ENCODE data around the gene C2orf66. TPM values are rescaled to one million over a fixed set of nuclear protein-coding genes. Genes with fewer than 3 reads are reported as not detected.

Gene C2orf66
- total RNA-seq, 1 donor from 2014 or later, result 0.27 TPM

DNA sequence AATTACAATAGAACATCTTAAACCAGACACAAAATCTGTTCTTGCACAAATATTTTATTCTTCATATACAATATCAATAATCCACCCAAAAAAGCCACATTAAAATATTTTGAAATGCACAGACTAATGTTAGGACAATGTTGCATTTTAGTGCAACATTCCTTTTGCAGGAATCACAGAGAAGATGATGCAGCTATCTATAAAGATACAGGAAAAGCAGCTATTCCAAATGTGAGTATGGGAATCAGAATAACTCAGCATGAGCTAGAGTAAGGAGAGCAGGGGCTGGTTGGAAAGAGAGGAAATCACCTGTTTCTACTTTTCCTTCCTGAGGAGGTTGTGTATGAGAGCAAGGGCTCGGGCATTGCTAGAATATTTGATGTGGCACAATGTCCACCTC is 4.8 kb downstream of the C2orf66 start:
- H3K27ac Mint-ChIP-seq (ENCODE audit: unreplicated experiment), result no peak overlapping the region
- H3K9me3 Mint-ChIP-seq (ENCODE audit: unreplicated experiment), result no peaks in the 10 kb centered on the region
- peaks cover 16% of the 10 kb centered on the region for H3K4me1 Mint-ChIP-seq (ENCODE audit: unreplicated experiment)
- no peaks in the 10 kb centered on the region for H3K36me3 Mint-ChIP-seq (ENCODE audit: unreplicated experiment)
- H3K4me3 Mint-ChIP-seq (ENCODE audit: unreplicated experiment), result no peak overlapping the region
- TF ChIP-seq, protein P1, sequence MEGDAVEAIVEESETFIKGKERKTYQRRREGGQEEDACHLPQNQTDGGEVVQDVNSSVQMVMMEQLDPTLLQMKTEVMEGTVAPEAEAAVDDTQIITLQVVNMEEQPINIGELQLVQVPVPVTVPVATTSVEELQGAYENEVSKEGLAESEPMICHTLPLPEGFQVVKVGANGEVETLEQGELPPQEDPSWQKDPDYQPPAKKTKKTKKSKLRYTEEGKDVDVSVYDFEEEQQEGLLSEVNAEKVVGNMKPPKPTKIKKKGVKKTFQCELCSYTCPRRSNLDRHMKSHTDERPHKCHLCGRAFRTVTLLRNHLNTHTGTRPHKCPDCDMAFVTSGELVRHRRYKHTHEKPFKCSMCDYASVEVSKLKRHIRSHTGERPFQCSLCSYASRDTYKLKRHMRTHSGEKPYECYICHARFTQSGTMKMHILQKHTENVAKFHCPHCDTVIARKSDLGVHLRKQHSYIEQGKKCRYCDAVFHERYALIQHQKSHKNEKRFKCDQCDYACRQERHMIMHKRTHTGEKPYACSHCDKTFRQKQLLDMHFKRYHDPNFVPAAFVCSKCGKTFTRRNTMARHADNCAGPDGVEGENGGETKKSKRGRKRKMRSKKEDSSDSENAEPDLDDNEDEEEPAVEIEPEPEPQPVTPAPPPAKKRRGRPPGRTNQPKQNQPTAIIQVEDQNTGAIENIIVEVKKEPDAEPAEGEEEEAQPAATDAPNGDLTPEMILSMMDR (IDR thresholded peaks at IDR 0.05), result no peak
- DNase-seq (ENCODE audit: extremely low spot score, unreplicated experiment), result no peak
- peaks cover 18% of the 10 kb centered on the region for H3K27me3 Mint-ChIP-seq (ENCODE audit: unreplicated experiment)

DNA sequence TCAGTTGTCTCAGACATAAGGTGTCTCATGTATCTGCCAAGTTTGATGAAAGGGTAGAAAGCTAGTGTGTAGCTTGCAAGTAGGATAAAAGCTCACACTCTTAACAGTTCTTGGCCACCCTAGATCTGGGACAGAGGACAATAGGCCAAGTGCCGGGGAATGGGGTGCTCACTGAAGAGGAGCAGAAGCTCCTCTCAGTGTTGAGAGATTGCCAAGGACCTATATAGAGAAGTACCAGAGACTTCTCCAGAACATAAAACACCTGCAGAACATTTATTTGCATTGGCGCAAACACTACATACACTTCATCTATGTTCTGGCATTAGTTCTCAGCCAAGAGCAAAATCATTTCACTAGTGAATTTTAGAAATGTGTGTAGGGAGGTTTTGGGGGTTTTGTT is 6.8 kb downstream of the C2orf66 start:
- Mint-ChIP-seq H3K9me3 (ENCODE audit: unreplicated experiment) (no peaks in the 10 kb centered on the region), H3K36me3 (ENCODE audit: unreplicated experiment) (peaks cover under 1% of the 10 kb centered on the region), H3K27me3 (ENCODE audit: unreplicated experiment) (peaks cover 15% of the 10 kb centered on the region), H3K4me3 (ENCODE audit: unreplicated experiment) (no peak overlapping the region), H3K4me1 (ENCODE audit: unreplicated experiment) (peaks cover 22% of the 10 kb centered on the region), H3K27ac (ENCODE audit: unreplicated experiment) (no peak overlapping the region)
- TF ChIP-seq, protein P1 (IDR thresholded peaks at IDR 0.05), result no peak
- no peak for DNase-seq (ENCODE audit: extremely low spot score, unreplicated experiment)

DNA sequence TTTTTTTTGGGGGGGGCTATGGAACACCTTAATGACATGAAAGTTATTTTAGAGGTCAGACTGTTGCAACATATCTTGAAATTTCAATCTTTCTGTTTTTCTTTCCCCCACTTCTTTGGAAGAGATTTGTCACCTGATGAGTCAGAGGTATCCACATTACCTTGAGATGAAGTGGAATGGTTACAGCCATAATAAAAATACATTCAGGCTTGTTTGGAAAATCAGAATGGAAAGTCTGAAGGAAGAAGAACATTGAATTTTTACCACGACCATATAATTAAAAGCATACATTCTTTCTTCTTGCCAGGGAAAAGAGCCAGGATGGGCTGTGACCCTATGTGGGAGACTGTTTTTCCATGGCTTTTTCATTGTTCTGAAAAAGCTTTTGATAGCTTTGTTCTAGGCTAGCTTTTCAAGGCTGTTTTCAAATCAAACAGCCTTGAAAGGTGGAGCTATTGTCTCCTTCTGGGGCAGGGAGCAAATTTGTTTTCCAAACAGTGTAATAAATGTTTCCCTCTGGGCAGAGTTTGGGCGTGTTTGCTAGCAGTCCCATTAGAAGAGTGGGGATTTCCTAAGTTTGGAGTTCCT is 7.4 kb downstream of the C2orf66 start:
- TF ChIP-seq, protein P1 (IDR thresholded peaks at IDR 0.05), result no peak
- H3K9me3 Mint-ChIP-seq (ENCODE audit: unreplicated experiment), result no peaks in the 10 kb centered on the region
- H3K27me3 Mint-ChIP-seq (ENCODE audit: unreplicated experiment), result peaks cover 15% of the 10 kb centered on the region
- no peak overlapping the region for H3K27ac Mint-ChIP-seq (ENCODE audit: unreplicated experiment)
- H3K4me1 Mint-ChIP-seq (ENCODE audit: unreplicated experiment), result peaks cover 24% of the 10 kb centered on the region
- peaks cover 4% of the 10 kb centered on the region for H3K36me3 Mint-ChIP-seq (ENCODE audit: unreplicated experiment)
- DNase-seq (ENCODE audit: extremely low spot score, unreplicated experiment), result no peak
- H3K4me3 Mint-ChIP-seq (ENCODE audit: unreplicated experiment), result no peak overlapping the region

DNA sequence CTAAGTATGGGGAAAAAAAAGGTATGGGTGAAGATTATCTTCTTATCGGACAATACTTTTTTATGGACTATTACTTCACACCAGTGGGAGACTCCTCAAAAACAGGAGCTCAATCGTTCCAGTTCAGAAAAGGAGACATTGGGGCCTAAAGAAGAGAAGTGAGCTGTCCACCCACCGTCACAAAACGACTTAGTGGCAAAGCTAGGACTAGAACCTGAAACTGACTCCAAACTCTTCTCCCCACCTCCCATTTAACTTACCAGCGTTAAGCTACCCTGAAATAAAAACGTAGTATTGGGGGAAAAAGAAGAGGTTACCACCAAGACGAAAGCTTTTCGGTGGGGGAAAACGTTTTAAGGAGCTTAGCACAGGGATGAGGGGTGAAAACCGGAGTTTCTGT is 10.2 kb downstream of the C2orf66 start:
- peak overlapping the region; percentile 97 for H3K27ac Mint-ChIP-seq (ENCODE audit: unreplicated experiment)
- no peak for DNase-seq (ENCODE audit: extremely low spot score, unreplicated experiment)
- H3K27me3 Mint-ChIP-seq (ENCODE audit: unreplicated experiment), result peaks cover 3% of the 10 kb centered on the region
- TF ChIP-seq, protein P1 (IDR thresholded peaks at IDR 0.05), result no peak
- peaks cover 17% of the 10 kb centered on the region for H3K36me3 Mint-ChIP-seq (ENCODE audit: unreplicated experiment)
- H3K4me3 Mint-ChIP-seq (ENCODE audit: unreplicated experiment), result peak overlapping the region; percentile 100
- H3K4me1 Mint-ChIP-seq (ENCODE audit: unreplicated experiment), result peaks cover 27% of the 10 kb centered on the region
- H3K9me3 Mint-ChIP-seq (ENCODE audit: unreplicated experiment), result no peaks in the 10 kb centered on the region

DNA sequence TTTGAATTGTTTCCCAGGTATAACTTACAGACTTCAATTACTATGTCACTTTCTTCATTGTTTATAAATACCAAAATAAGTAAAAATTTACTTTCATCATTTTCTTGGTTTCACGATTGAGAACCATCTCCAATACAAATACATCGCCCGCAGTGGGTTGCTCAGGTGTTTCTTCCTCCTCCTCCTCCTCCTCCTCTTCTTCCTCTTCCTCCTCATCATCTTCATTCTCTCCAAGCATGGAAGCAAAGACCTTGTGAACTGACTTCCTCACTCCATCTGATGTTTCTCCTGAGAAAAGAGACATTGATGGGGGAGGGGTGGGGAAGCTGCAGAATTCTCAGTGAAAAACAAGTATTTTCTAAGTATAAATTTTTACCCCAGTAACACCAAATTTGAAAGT is 16.3 kb downstream of the C2orf66 start:
- no peak overlapping the region for H3K4me3 Mint-ChIP-seq (ENCODE audit: unreplicated experiment)
- no peaks in the 10 kb centered on the region for H3K27me3 Mint-ChIP-seq (ENCODE audit: unreplicated experiment)
- DNase-seq (ENCODE audit: extremely low spot score, unreplicated experiment), result no peak
- H3K27ac Mint-ChIP-seq (ENCODE audit: unreplicated experiment), result no peak overlapping the region
- peaks cover 62% of the 10 kb centered on the region for H3K36me3 Mint-ChIP-seq (ENCODE audit: unreplicated experiment)
- H3K9me3 Mint-ChIP-seq (ENCODE audit: unreplicated experiment), result no peaks in the 10 kb centered on the region
- peaks cover 5% of the 10 kb centered on the region for H3K4me1 Mint-ChIP-seq (ENCODE audit: unreplicated experiment)
- TF ChIP-seq, protein P1 (IDR thresholded peaks at IDR 0.05), result no peak

Data from osteocyte (in vitro differentiated cells).